NB4 (cell line): ENCODE results near the gene ZNF768.

ENCODE experiments used
- TF ChIP-seq, protein P1 (sequence below): IDR thresholded peaks from one replicate; pipeline ENCODE4 v1.5.1; 2012; ENCODE audit warnings: low read depth, low read length
- TF ChIP-seq, protein P2 (sequence below): IDR thresholded peaks from 2 replicates; pipeline ENCODE4 v1.6.1; 2011; ENCODE audit warnings: low read depth, low read length

DNA sequence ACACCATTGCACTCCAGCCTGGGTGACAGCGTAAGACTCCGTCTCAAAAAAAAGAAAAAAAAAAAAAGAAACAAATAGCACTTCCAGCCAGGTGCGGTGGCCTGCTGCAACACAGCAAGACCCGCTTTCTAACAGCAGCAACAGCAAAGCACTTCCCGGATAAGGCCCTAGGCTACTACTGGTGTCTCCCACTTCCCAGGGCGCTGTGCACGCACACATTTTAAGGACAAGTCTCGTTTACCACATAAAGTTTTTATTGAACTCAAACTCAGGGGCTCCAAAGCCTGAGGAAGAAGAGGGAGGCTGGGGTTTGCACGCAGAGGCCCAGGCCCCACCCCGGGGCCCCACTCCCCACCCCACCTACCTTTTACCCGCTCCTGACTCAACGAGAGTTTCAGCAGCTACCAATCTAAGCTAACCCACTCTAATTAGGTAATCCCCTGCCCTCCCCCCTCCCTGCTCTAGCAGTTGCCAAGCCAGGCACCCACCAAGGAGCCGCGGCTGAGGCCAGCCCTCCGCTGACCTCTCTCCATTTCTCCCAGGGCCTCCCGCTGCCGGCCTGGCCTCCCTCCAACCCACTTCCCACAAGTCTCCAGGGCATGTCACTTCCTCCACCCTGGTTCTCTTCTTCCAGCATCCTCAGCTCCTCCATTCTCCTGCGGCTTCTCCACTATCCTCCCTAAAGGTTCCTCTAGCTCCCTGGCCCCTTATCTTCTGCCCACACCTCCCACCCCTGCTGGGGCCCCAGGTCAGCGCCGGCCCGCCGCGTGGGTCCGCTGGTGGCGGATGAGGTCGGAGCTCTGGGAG, 2.4 kb downstream of the ZNF768 start:
- TF ChIP-seq, protein P1, sequence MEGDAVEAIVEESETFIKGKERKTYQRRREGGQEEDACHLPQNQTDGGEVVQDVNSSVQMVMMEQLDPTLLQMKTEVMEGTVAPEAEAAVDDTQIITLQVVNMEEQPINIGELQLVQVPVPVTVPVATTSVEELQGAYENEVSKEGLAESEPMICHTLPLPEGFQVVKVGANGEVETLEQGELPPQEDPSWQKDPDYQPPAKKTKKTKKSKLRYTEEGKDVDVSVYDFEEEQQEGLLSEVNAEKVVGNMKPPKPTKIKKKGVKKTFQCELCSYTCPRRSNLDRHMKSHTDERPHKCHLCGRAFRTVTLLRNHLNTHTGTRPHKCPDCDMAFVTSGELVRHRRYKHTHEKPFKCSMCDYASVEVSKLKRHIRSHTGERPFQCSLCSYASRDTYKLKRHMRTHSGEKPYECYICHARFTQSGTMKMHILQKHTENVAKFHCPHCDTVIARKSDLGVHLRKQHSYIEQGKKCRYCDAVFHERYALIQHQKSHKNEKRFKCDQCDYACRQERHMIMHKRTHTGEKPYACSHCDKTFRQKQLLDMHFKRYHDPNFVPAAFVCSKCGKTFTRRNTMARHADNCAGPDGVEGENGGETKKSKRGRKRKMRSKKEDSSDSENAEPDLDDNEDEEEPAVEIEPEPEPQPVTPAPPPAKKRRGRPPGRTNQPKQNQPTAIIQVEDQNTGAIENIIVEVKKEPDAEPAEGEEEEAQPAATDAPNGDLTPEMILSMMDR = no peak
- TF ChIP-seq, protein P2, sequence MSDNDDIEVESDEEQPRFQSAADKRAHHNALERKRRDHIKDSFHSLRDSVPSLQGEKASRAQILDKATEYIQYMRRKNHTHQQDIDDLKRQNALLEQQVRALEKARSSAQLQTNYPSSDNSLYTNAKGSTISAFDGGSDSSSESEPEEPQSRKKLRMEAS = no peak
